H1 (cell line): ENCODE data around the gene CYP27B1. TPM values are rescaled to one million over a fixed set of nuclear protein-coding genes. Genes with fewer than 3 reads are reported as not detected.

ENCODE experiments used
- CBX8 ChIP-seq: fragments of 300-800, 300-1000 bp; sonication (generic); IDR thresholded peaks from 2 replicates; pipeline ENCODE4 v1.7.1; 2016; ENCODE audit warnings: low read depth, low read length, borderline replicate concordance
- CHD7 ChIP-seq: fragments of 300-600 bp; sonication (generic); IDR thresholded peaks from 2 replicates; pipeline ENCODE4 v1.7.1; 2012; ENCODE audit warnings: low read length, moderate library complexity, mild to moderate bottlenecking, inconsistent platforms; ENCODE audit not compliant: insufficient replicate concordance
- MAFK ChIP-seq: IDR thresholded peaks from 2 replicates; pipeline ENCODE4 v1.6.1; 2012; ENCODE audit warnings: low read depth, mild to moderate bottlenecking, improper control_type of control experiment, low read length
- SP4 ChIP-seq: IDR thresholded peaks from 2 replicates; pipeline ENCODE4 v1.6.1; 2012; ENCODE audit warnings: low read length, inconsistent platforms
- YY1 ChIP-seq: IDR thresholded peaks from 2 replicates; pipeline ENCODE4 v1.6.1; 2011; ENCODE audit warnings: low read depth, mild to moderate bottlenecking, low read length
- polyA plus RNA-seq, 7 experiments: library from polyadenylated mRNA; depleted of rRNA in 3 of 7; stranded (reverse) in 5 of 7; unstranded in 2 of 7; fragments of >200 nt in 5 of 7; fragments of 200-250 nt in 2 of 7; gene quantifications; 1 replicate in 5 of 7; 2 replicates in 1 of 7; 4 replicates in 1 of 7; pipeline versions ENCODE4 v1.2.1 to v1.2.3, GENCODE V29; 2011 to 2013; ENCODE audit warnings: missing spikeins in 2 of 7, mixed read lengths in 2 of 7
- total RNA-seq: library from RNA; stranded (reverse); fragmentation: NEBNext Ultra II Directional; extraction: Animal tissue kit (Norgen Biotek cat#: 25700); gene quantifications from 2 replicates; pipeline ENCODE4 v1.2.1, GENCODE V29; 2021

The CYP27B1 gene
- total and polyA plus RNA-seq, 2 of the 8 experiments (the other 6 are each of a cell fraction or from before 2014, with no cell fraction given) = 2.9 to 3.3 TPM

- TF ChIP-seq CHD7 (no peak), CBX8 (no peak), MAFK (no peak), YY1 (no peak), SP4 (no peak)
These were observed 37.5 kb downstream of the CYP27B1 start (continued) for GRCh38 chr12:57729321-57729844.
